ENCODE measurements around the gene ALDH3A2.

ALDH3A2 gene

DNA sequence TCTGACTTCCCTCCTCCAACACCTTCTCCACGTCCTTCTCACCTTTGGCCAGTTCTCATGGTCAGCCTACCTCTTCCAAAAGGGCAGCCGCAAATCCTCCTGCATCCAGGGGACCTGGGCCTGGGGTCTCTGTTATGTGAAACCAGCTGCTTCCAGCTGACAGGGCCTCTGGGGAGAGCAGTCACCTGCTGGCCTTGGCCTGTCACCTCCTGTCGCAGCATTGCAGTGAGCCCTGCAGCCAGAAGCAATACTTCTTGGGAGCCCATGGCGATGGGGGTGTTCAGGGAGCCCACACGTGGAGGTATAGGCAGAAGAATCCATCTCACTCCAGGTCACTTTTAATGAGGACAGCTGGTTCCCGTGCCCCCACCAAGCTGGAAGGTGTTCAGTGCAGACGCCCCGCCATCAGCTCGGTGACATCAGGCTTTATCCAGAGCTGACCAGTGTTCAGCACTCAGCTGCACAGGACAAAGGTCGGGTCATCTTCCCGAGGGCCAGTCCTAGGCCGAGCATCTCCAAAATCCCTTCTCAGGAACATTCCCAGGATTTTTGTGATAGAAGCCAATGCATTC, 69.6 kb downstream of the ALDH3A2 start:
- no peaks in the 10 kb centered on the region for H3K36me3 ChIP-seq (ENCODE audit: insufficient read depth, low read length)
- no peaks in the 10 kb centered on the region for H3K9me3 ChIP-seq (ENCODE audit: low read depth, low read length)
- DNase-seq (ENCODE audit: low read depth, low spot score), result no peak
- no peak overlapping the region for H3K27ac ChIP-seq
- no peak for TF ChIP-seq EZH2 (IDR thresholded peaks at IDR 0.05)
- no peak overlapping the region for H3K4me3 ChIP-seq
- H3K9ac ChIP-seq (ENCODE audit: insufficient read length), result no peak overlapping the region

DNA sequence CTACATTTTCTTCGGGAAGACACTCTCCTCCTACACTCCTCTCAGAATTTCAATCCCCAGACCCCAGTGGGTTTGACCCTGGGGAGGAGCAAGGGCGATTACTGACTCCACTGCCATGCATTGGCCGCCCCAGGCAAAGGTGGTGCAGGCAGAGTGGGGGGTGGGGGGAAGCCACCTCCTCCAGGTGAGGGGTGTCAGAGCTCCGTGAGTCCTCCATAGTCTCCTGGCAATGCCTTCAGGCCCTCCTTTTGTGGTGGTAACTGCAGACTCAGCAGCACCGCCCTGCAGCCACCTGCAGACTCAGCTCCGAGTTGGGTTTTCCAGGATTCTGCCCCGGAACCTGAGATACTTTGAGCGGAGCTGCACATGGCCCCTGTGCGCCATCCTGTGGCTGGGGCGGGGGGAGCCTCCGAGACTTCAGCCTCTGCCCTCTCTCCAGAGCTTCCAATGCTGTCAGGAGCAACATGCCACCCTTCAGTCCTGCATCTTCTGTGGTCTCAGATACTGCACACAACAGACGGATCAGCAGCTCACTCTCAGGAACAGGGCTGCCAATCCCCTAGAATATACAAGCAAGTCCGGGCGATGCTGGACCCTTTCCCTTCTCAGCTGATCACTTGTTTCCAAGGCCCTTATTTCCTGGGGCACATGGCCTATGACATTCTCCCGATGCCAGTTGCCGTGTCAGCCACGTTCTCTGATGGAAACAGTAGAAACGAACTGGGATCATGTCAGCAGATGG, 70.2 kb downstream of the ALDH3A2 start:
- Histone ChIP-seq H3K36me3 (ENCODE audit: insufficient read depth, low read length) (no peaks in the 10 kb centered on the region), H3K4me3 (no peak overlapping the region), H3K9ac (ENCODE audit: insufficient read length) (no peak overlapping the region), H3K9me3 (ENCODE audit: low read depth, low read length) (no peaks in the 10 kb centered on the region), H3K27ac (no peak overlapping the region)
- no peak for DNase-seq (ENCODE audit: low read depth, low spot score)
- TF ChIP-seq EZH2 (IDR thresholded peaks at IDR 0.05), result no peak
- no peak for TF ChIP-seq POLR2AphosphoS5 (IDR thresholded peaks at IDR 0.05; ENCODE audit: borderline replicate concordance, low read depth, low read length)
- no peak for TF ChIP-seq FOXP2 (optimal IDR thresholded peaks at IDR 0.05; ENCODE audit: control extremely low read depth, extremely low read length, insufficient read depth)

DNA sequence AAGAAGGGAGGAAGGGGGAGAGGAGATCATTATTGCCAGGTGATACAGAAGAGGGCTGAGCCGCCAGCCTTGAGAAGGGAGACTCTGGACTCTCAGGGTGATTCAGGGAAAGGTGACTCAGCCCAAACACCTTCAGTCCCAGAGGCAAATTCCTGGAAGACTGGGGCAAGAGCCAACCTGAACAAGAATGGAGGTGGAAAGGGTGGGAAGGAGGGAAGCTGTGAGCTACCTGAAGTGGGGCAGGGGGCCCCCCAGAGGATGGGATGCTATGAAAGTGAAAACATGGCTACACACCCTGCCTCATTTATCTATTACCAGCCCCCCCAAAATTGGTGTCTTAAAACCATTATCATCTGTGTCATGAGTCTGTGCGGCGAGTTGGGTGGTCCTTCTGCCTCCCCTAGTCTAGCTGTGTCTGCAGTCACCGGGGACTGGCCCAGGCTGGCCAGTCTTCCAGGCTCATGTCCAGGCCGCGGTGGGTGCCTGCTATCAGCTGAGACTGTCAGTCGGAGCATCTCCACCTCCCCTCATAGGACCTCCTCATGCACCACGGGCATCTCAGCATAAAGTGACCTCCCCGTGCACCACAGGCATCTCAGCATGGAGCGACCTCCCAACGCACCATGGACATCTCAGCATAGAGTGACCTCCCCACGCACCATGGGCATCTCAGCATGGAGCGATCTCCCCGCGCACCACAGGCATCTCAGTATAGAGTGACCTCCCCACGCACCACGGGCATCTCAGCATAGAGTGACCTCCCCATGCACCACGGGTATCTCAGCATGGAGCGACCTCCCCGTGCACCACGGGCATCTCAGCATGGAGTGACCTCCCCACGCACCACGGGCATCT, 71.0 kb downstream of the ALDH3A2 start:
- no peak for DNase-seq (ENCODE audit: low read depth, low spot score)
- no peaks in the 10 kb centered on the region for H3K9me3 ChIP-seq (ENCODE audit: low read depth, low read length)
- no peaks in the 10 kb centered on the region for H3K36me3 ChIP-seq (ENCODE audit: insufficient read depth, low read length)
- H3K9ac ChIP-seq (ENCODE audit: insufficient read length), result no peak overlapping the region
- no peak overlapping the region for H3K4me3 ChIP-seq
- TF ChIP-seq POLR2AphosphoS5 (IDR thresholded peaks at IDR 0.05; ENCODE audit: borderline replicate concordance, low read depth, low read length), result no peak
- no peak for TF ChIP-seq FOXP2 (optimal IDR thresholded peaks at IDR 0.05; ENCODE audit: control extremely low read depth, extremely low read length, insufficient read depth)
- no peak for TF ChIP-seq EZH2 (IDR thresholded peaks at IDR 0.05)
- no peak overlapping the region for H3K27ac ChIP-seq

DNA sequence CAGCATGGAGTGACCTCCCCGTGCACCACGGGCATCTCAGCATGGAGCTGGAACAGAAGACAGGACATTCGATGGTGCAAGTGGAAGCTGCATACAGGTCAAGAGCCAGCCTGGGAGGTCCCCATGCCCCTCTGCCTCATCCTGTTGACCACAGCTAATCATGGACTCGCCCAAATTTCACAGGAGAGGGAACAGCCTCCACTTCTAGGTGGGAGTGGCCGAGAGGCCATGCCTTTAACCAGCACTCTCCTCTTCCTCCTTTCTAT, 71.6 kb downstream of the ALDH3A2 start:
- Histone ChIP-seq H3K4me3 (no peak overlapping the region), H3K36me3 (ENCODE audit: insufficient read depth, low read length) (no peaks in the 10 kb centered on the region), H3K9ac (ENCODE audit: insufficient read length) (no peak overlapping the region), H3K27ac (no peak overlapping the region), H3K9me3 (ENCODE audit: low read depth, low read length) (no peaks in the 10 kb centered on the region)
- TF ChIP-seq POLR2AphosphoS5 (IDR thresholded peaks at IDR 0.05; ENCODE audit: borderline replicate concordance, low read depth, low read length) (no peak), FOXP2 (optimal IDR thresholded peaks at IDR 0.05; ENCODE audit: control extremely low read depth, extremely low read length, insufficient read depth) (no peak), EZH2 (IDR thresholded peaks at IDR 0.05) (no peak)
- DNase-seq (ENCODE audit: low read depth, low spot score), result no peak

DNA sequence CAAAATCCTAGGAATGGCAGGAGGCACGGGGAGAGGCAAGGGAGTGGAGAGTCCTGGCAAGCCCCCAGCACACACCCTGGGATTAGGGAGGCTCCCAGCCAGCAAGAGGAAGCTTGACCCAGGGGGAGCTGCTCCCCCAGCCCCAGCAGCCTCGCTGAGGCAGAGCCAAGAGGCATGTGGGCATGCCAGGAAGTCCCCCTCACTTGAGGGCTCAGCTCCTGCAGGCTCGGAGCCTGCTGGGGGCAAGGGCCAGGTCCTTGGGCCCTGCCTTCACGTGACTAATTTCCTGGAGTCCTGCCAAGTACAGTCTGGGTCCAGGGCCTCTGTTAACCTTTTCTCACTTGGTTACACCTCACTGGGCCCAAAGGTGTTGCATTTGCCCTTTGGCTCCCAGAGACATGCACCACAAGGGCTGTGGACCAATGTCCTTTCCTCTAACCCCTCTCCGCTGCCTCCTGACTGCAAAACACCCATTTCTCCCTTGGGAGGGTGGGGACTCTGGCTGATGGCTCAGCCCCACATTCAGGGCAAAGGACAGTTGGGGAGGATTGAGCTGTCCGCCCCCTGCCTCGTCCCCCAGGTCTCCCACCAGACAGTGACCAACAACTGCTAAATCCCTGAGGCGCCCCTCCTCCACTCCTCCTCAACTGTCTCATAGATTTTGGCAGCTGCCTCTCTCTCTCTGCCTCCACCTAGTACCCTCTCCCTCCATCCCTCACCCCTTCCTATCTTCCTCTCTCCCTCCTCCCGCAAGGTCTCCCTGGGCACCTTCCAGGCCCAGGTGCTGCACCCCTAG, 72.3 kb downstream of the ALDH3A2 start:
- no peaks in the 10 kb centered on the region for H3K36me3 ChIP-seq (ENCODE audit: insufficient read depth, low read length)
- no peak for DNase-seq (ENCODE audit: low read depth, low spot score)
- TF ChIP-seq FOXP2 (optimal IDR thresholded peaks at IDR 0.05; ENCODE audit: control extremely low read depth, extremely low read length, insufficient read depth) (no peak), EZH2 (IDR thresholded peaks at IDR 0.05) (no peak), POLR2AphosphoS5 (IDR thresholded peaks at IDR 0.05; ENCODE audit: borderline replicate concordance, low read depth, low read length) (no peak)
- H3K9me3 ChIP-seq (ENCODE audit: low read depth, low read length), result no peaks in the 10 kb centered on the region
- no peak overlapping the region for H3K4me3 ChIP-seq
- no peak overlapping the region for H3K9ac ChIP-seq (ENCODE audit: insufficient read length)
- no peak overlapping the region for H3K27ac ChIP-seq

DNA sequence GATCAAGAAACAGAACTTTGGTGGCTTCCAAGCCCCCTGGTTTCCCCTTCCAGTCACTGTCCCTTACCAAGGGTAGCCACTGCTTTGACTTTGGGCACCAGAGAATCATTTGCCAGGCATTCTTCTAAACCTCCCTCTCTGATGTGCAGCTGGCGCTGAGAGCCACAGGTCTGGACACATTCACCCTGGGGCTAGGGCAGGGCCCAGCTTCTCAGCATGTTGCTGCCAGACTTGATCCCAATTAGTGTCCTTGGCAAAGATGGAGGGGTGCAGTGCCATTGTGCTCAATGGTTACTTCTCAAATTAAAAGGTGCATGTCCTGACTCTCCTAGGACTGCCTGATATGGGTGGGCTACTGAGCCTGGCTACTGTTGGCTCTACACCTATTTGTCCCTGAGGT, 75.4 kb downstream of the ALDH3A2 start:
- TF ChIP-seq EZH2 (IDR thresholded peaks at IDR 0.05), result no peak
- no peak for TF ChIP-seq FOXP2 (optimal IDR thresholded peaks at IDR 0.05; ENCODE audit: control extremely low read depth, extremely low read length, insufficient read depth)
- TF ChIP-seq POLR2AphosphoS5 (IDR thresholded peaks at IDR 0.05; ENCODE audit: borderline replicate concordance, low read depth, low read length), result no peak
- Histone ChIP-seq H3K9ac (ENCODE audit: insufficient read length) (no peak overlapping the region), H3K27ac (no peak overlapping the region), H3K9me3 (ENCODE audit: low read depth, low read length) (no peaks in the 10 kb centered on the region), H3K4me3 (no peak overlapping the region), H3K36me3 (ENCODE audit: insufficient read depth, low read length) (no peaks in the 10 kb centered on the region)
- DNase-seq (ENCODE audit: low read depth, low spot score), result no peak

DNA sequence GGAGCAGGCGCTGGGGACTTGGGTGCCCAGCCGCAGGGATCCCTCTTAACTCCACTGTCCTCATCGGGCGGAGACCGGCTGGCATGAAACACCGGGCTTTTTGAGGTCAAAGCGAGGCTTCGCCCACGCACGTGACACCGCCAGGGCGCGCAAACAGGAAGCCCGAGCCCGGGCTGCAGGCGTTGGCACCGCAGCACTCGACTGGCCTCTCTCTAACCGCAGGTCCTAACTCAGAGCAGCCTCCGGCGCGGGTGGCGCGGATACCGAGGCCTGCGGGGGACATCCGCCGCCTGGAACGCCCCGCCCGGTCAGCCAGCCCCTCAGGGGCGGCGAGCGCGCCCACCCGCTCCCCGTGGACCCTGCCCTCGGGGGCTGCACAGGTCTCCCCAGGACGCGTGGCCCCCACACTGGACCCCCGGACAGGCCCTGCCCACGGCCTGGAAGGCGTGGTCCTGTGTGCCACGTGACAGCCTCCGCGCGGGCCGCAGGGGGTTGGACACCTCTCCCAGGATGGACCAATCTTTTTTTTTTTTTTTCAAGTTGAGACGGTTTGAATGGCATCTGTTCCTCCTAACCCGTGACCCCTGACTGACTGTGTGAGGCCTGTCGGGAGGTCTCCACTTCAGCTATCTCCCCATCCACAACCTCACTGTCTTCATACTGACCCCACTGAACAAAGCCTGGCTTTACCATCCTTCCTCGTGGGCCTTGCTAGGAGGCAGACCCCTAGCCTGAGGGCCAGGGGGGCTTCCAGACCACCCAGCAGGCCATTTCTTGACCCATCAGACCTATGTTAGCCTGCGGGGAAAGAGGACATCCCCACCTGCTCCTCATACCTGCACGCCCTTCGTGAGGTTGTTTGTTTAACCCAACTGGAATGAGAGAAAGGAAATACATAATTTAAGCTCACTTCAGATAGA, 76.2 kb downstream of the ALDH3A2 start:
- TF ChIP-seq FOXP2 (optimal IDR thresholded peaks at IDR 0.05; ENCODE audit: control extremely low read depth, extremely low read length, insufficient read depth) (no peak), EZH2 (IDR thresholded peaks at IDR 0.05) (no peak), POLR2AphosphoS5 (IDR thresholded peaks at IDR 0.05; ENCODE audit: borderline replicate concordance, low read depth, low read length) (no peak)
- H3K27ac ChIP-seq, result no peak overlapping the region
- H3K36me3 ChIP-seq (ENCODE audit: insufficient read depth, low read length), result no peaks in the 10 kb centered on the region
- H3K4me3 ChIP-seq, result no peak overlapping the region
- H3K9me3 ChIP-seq (ENCODE audit: low read depth, low read length), result no peaks in the 10 kb centered on the region
- DNase-seq (ENCODE audit: low read depth, low spot score), result no peak
- no peak overlapping the region for H3K9ac ChIP-seq (ENCODE audit: insufficient read length)

Data from SK-N-MC (cell line).